HG03571 (cell line): Measurements from ENCODE around the gene PHF21A.
"Not testable (repeated sequence)": the region's sequence is repeated elsewhere in the genome, so short reads cannot be mapped to it uniquely, and the experiment has no call there.

Experiments used
- ATAC-seq: cut with Tn5 transposase; IDR thresholded peaks from one replicate; pipeline ENCODE4 v1.9.1; 2021; ENCODE audit not compliant: unreplicated experiment

PHF21A gene

GRCh38 chr11:45906096-45906682 lies 215.1 kb downstream of the PHF21A start:
- ATAC-seq = no peak

DNA sequence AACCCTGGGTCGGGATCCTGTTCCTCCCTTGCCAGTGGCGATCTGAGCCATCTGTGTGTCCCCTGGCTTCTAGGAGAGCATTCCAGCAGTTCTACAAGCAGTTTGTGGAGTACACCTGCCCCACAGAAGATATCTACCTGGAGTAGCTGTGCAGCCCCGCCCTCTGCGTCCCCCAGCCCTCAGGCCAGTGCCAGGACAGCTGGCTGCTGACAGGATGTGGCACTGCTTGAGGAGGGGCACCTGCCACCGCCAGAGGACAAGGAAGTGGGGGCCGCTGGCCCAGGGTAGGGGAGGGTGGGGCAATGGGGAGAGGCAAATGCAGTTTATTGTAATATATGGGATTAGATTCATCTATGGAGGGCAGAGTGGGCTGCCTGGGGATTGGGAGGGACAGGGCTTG lies 215.7 kb downstream of the PHF21A start:
- ATAC-seq = not testable (repeated sequence)

DNA sequence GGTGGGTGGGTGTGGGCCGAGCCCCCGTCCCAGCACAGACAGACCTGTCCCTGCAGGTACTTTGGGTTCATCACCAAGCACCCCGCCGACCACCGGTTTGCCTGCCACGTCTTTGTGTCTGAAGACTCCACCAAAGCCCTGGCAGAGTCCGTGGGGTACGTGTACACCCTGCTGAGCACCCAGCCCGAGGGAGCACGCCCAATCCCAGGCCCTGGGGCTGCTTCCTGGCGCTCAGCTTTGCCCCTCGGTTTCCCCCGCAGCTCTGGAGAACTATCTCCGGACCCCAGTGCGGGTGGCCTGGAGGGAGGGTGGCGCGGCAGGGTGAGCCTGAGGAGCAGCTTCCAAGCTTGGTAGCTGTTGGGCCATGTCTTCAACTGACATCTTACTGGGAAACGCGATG lies 216.2 kb downstream of the PHF21A start:
- ATAC-seq = no peak

GRCh38 chr11:45904309-45904915 lies 216.8 kb downstream of the PHF21A start:
- no peak for ATAC-seq

GRCh38 chr11:45902452-45903380 lies 218.5 kb downstream of the PHF21A start:
- no peak for ATAC-seq

DNA sequence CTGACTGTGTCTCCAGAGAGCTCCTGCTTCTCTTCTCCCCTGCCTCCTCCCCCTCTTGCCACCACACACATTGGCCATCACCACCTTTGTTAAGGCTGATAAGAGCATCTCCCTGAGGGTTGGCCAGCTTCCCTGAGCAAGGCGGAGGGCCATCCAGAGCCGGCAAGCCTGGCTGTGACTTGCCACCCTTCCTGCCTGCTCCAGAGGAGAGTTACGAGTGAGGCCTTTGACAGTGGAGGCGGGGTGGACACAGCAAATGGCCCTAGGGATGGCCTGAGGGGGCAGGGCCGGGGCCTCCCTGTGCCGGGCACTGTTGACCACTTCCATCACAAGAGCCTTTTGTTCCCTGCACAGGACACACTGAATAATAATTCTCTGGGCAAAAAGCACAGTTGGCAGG lies 219.6 kb downstream of the PHF21A start:
- no peak for ATAC-seq

DNA sequence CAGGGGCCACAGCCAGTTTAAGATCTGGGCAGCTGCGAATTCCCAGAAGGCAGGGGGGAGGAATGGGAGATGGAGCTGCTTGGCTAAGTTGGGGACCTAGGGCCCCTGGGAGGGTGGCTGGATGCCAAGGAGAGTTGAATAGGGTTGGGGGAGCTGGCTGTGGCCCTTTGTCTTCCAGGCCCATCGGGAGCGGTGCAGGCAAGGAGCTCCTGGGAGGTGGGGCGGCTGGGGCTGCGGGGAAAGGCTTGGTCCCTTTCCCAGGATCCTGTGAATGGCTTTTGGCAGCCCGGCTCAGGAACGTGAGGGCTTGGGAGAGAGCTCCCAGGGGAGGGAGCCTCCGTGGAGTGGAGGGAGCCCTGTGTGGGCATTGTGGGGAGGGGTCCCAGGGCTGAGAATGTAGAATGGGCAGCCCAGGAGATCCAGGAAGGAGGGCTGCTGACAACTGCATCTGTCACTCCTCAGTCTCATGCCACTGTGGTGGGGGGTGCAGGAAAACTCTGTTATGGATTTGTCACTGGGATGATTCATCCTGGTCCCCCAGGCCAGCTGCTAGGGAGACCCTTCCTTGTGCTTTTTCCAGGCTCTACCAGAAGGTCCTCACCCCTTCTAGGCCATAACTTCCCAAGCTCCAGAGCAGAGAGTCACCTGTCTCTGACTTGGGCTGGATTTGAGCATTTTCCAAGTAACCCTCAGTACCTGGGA lies 220.2 kb downstream of the PHF21A start:
- ATAC-seq = no peak

DNA sequence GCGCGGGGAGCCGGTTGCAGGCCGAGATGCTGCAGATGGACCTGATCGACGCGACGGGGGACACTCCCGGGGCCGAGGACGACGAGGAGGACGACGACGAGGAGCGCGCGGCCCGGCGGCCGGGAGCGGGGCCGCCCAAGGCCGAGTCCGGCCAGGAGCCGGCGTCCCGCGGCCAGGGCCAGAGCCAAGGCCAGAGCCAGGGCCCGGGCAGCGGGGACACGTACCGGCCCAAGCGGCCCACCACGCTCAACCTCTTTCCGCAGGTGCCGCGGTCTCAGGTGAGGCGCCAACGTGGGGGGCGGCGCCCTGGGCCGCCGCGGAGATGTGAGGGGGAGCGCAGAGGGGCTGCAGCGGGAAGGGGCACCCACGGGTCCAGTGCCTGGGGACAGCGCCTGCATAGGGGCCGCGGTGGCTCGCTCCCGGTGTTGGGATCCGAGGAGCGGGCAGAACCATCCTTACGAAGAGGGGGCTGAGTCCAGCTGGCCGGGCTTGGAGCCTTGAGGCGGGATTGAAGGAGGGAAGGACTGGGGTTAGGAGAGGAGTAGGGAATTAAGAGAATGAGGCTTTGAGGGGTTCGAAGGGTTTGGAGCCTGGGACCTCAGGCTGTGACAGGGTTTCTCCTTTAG lies 221.0 kb downstream of the PHF21A start:
- ATAC-seq = not testable (repeated sequence)

DNA sequence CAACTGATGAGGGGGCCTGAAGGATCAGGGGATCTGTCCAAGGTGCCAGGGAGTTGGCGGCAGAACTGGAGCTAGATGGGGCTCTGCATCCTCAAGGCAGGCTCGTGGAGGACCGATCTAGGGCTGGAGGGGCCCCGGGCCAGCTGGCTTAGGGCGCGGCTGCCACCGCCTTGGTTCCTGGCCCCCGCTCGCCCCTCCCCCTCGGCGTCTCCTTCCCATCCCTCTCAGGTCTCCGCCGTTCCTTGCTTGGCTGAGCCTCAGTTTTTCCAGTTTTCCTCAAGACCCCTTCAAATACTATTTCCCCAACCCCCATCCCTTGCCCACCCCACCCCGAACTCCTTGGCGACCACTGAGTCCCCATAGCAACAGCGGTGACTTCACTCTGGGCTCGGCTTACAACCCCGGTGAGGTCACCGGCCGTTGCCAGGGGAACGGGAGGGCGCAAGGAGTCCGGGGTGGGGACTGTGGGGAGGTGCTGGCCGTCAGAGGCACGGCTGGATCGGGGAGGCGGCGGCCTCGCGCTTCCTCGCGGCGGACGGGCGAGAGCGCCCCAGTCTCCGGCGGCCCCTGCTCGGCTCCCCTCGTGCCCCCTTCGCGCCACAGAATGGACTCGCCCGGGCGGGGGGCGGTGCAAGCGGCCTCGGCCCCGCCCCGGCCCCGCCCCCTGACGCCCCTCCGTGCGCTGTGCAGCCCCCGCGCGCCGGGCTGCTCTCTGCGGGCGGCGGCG lies 221.6 kb downstream of the PHF21A start:
- ATAC-seq = peak; percentile 46

DNA sequence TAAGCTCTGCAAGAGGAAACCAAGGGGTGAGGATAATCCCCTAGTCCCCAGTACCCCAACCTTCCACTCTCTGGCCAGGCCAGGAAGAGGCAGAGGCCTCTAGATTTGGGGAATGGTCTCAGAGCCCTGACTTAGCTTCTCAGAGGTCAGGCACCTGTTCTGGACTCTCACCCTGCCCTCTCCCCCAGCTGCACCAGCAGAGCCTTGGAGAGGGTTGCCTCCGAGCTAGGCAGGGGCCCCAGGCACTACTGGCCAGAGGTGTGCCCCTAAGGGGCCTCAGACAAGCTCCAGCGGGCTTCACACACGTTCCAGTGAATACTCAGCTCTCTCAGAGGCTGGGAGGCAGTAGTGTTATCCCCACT lies 222.2 kb downstream of the PHF21A start:
- ATAC-seq = no peak

GRCh38 chr11:45897556-45897955 lies 223.7 kb downstream of the PHF21A start:
- no peak for ATAC-seq

DNA sequence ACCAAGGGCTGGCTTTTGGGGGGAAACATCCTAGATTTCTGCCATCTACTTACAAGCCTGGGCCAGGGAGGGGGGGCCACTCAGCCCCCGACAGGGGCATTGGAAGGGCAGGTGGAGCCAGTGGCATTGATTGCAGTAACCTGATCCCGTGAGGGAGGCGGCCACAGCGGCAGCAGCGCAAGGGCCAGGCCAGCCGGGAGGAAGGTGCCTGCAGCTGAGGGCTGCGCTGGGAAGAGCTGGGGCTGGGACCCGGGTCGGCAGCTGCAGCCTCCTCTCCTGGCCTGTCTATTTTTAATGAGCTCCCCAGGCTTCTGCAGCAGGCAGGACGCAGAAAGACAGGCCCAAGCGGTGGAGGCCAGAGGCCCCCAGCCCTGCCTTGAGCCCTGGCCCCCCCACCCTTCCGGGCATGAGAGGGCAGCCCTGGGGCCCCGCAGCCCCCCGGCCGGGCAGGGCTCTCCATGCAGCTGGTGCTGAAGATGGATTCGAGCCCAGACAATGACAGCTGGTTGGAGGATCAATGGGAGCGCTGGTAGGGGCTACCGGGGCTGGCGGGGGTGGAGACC lies 224.8 kb downstream of the PHF21A start:
- no peak for ATAC-seq

DNA sequence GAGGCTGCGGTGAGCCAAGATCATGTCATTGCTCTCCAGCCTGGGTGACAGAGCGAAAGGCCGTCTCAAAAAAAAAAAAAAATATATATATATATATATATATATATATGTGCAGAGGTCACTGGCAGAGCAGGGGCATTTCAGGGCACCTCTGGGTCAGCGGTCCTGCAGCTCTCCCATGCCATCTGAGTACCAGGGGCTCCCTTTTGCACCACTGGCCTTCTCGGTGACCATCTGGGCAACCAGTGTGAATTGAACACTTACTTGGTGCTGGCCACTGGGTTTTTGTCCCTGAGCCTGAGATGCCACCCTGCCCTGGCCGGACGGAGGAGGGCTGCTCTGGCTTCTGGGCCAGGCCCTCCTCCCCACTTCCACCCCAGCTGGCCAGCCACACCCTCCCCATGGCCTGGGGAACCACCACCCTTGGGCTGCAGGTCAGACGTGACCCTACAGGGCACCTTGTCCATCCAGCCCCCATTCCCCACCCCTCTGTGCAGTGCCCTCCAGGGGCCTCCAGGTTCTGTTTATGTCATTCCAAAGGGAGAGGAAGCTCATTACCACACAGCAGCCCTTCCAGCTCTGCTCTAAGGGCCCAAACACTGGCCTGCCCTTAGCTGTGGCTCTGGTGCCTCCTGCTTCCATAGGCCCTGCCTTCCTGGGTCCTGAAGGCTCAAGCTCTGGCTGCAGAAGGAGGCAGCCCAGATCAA lies 225.5 kb downstream of the PHF21A start:
- no peak for ATAC-seq

DNA sequence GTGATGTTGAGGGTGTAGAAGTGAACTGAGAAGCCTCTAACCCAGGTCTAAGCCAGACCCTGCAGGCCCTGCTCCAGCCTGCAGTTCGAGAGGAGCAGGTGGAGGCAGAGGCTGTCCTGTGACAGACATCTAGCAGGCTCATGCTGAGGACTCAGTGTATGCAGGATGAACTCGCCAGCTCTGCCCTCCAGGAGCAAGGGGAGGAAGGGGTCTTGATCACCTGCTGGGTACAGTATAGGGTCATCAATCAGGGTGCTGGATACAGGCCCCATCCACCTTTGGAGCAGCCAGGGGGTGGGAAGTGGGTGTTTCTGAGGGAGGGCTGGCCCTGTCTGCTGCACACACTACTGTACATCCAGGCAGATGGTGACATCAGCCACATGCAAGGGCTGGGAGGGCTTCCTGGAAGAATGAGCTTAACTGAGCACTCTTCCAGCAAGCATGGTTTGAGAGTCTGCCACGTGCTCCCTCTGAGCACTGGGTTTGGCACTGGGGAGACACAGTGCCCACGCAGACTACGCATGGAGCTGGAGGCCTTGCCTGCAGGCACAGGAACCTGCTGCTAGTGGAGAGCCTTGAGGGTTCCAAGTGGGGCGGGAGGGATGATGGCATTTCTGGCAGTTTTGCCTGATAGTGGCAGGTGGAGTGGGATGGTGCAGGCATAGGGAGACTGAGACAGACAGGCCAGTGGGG lies 226.6 kb downstream of the PHF21A start:
- no peak for ATAC-seq

DNA sequence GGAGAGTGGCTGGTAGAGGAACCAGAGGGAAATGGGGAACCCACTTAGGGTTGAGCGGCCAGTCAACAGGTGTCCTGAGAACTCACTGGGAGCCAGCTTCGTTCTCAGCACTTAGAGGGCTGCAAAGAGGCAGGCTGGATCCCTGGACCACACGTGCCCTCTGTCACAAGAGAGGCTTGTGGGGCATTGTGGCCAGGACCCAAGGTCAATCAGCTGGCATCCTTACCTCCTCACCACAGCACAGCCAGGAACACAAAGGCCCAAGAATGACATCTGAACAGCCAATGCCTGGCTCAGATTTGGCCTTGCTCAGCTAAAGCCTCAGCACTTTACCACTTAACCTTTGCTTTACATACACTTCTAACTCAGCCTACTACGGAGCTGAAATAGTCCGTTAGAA lies 228.4 kb downstream of the PHF21A start:
- ATAC-seq = no peak

GRCh38 chr11:45890886-45891550 lies 230.2 kb downstream of the PHF21A start:
- no peak for ATAC-seq

GRCh38 chr11:45889966-45890365 lies 231.3 kb downstream of the PHF21A start:
- ATAC-seq = no peak

DNA sequence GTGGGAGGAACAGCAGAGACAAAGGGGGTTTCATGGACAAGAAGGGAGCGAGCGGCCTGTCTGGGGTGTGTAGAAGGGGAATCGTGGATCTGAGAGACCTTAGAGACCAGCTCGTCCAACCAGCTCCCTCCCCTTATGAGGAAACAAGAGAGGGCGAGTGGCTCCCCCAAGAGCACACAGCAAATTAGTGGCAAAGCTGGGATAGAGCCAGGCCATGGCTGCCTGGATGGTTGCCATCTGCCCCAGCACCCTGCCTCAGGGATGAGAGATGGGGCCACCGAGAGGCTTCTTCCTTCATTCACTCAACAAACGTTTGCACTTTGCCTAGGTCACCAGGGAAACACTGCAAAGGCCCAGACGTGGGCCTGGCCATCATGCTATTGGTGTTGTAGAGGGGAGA lies 231.7 kb downstream of the PHF21A start:
- no peak for ATAC-seq
